ENCODE data around the gene BRSK2. TPM values are rescaled to one million over a fixed set of nuclear protein-coding genes. Genes with fewer than 3 reads are reported as not detected.
A peak's percentile ranks its signal among the peaks of the same experiment; 100 is the strongest.

The BRSK2 gene
- total RNA-seq, 1 donor from 2014 or later: 4.0 TPM

DNA sequence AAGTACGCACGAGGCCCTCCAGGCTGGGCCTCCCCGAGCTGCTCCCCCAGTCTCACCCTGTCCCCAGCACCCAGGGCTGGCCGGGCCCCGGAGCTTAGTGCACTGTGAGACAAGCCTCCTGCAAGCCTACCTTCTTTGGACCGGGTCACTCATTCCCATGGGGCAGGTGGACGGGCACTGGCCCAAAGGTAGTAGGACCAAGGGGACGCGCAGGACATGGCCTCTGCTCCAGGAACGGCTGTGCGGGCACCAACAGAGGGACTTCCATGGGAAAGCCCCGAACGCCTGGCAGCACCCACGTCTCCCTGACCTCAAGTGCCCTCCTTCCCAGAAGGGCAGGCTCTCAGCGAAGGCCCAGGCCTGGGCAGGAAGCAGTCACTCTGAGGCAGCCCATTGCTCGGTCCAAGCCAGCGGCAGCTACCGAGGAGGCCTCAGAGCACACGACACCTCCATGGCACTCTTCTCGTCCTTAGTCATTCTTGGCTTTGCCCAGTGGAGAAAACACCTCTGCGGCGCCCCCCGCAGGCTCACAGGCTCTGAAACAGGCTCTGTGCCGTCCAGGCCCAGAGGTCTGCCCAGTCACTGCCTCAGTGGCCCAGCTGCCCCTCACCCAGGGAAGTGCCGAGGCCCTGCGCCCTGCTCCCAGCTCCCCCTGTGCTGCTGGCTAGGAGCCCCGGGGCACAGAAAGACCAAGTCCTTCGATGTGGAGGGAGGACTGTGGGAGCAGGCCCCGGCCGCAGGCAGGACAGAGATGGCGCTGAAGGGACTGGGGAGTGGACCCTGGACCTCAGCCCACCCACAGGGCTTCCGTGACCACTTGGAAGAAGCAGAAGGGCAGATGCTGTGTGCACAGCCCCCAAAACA, 93.1 kb downstream of the BRSK2 start:
- Mint-ChIP-seq H3K4me1 (ENCODE audit: unreplicated experiment) (peaks cover 7% of the 10 kb centered on the region), H3K36me3 (ENCODE audit: low read depth, unreplicated experiment) (peaks cover 5% of the 10 kb centered on the region), H3K27ac (ENCODE audit: unreplicated experiment) (no peak overlapping the region), H3K27me3 (ENCODE audit: unreplicated experiment) (peaks cover 5% of the 10 kb centered on the region), H3K4me3 (ENCODE audit: unreplicated experiment) (no peak overlapping the region), H3K9me3 (ENCODE audit: unreplicated experiment) (no peaks in the 10 kb centered on the region)
- no peak for DNase-seq (ENCODE audit: low spot score)
- TF ChIP-seq, protein P1, sequence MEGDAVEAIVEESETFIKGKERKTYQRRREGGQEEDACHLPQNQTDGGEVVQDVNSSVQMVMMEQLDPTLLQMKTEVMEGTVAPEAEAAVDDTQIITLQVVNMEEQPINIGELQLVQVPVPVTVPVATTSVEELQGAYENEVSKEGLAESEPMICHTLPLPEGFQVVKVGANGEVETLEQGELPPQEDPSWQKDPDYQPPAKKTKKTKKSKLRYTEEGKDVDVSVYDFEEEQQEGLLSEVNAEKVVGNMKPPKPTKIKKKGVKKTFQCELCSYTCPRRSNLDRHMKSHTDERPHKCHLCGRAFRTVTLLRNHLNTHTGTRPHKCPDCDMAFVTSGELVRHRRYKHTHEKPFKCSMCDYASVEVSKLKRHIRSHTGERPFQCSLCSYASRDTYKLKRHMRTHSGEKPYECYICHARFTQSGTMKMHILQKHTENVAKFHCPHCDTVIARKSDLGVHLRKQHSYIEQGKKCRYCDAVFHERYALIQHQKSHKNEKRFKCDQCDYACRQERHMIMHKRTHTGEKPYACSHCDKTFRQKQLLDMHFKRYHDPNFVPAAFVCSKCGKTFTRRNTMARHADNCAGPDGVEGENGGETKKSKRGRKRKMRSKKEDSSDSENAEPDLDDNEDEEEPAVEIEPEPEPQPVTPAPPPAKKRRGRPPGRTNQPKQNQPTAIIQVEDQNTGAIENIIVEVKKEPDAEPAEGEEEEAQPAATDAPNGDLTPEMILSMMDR (IDR thresholded peaks at IDR 0.05; ENCODE audit: unreplicated experiment): no peak

DNA sequence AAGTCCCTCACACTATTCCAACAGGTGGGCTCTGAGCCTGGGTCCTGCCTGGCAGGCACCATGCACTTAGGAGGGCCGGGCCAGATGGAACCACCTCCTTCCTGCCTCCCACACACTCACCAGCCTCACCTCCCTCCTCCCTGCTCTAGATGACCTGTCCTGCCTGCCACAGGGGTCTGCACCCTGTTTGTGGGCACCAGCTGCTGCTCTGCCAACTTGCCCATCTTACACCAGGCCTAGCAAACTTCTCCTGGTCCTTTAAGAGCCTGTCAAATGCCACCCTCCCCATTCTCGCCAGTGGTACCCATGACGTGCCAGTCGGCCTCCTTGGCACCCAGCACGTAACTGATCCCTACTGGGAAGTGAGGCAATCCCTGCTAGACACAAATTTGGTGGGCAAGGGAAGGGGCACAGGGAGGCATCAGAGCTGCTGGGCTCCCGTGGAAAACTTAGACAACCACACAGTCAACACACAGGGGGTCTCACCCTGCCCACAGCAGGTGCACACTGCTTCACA, 93.8 kb downstream of the BRSK2 start:
- H3K27ac Mint-ChIP-seq (ENCODE audit: unreplicated experiment): no peak overlapping the region
- TF ChIP-seq, protein P1 (IDR thresholded peaks at IDR 0.05; ENCODE audit: unreplicated experiment): no peak
- H3K27me3 Mint-ChIP-seq (ENCODE audit: unreplicated experiment): peaks cover 5% of the 10 kb centered on the region
- H3K36me3 Mint-ChIP-seq (ENCODE audit: low read depth, unreplicated experiment): peaks cover 5% of the 10 kb centered on the region
- no peak for DNase-seq (ENCODE audit: low spot score)
- no peak overlapping the region for H3K4me3 Mint-ChIP-seq (ENCODE audit: unreplicated experiment)
- peaks cover 7% of the 10 kb centered on the region for H3K4me1 Mint-ChIP-seq (ENCODE audit: unreplicated experiment)
- no peaks in the 10 kb centered on the region for H3K9me3 Mint-ChIP-seq (ENCODE audit: unreplicated experiment)

DNA sequence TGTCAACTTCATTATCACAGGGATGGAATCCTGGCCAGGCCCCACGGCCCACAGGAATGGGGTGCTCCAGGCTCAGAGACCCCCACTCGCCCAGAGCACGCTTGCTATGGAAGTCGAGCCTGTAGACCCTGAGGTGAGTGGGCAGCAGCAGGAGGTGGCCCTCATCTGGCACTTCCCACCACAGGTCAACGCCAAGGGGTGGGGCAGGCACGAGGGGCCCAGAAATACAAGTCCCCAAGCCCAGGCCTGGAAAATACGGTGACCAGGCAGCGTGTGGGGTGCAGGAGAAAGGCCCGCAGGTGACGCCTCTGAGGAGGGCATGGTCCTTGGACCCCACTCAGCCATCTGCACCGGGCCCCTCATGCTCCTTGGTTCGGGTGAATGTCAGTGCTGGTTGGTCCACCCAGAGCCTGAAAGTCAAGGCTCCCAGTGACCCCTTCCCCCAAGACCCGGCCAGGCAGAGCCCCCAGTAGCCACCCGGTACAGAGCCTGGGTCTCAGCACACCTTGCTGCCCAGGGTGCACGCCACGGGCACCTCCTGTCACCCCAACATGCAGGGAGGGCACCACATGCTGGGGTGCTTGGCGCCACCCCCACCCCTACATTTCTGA, 94.4 kb downstream of the BRSK2 start:
- H3K27me3 Mint-ChIP-seq (ENCODE audit: unreplicated experiment): peaks cover 5% of the 10 kb centered on the region

DNA sequence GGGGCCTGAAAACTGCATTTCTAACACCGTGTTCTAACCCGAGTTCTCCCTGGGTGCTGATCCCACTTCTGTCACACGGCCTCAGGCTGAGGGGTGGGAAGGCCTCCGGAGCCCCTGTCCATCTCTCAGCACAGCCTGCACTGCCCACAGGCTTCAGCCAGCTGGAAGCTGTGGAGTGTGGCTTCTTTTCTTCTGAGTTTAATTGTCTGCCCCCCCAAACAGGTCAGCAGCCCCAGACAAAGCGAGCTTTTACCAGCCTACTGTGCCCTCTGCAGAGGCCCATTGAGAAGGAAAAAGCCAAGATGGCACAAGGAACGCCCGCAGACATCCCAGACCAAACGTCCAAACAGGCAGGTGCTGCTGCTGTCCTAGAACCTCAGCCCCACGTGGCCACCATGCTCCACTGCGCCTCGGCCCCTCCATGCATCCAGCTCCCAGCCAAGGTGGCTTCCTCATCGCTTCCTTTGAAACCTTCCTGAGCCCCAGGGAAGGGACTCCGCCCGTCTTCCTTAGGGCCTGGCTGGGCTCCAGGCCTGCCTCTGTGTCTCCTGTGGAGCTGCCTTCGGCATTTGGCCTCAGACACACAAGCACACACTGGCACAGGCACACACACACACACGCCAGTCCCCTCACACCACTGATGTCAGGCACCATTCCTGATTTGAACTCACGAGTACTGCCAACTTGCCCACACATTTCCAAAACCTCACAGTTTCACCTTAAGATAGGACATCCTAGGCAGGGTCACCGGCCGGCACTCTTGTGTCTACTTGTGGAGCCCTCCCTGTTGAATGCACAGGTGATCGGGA, 95.2 kb downstream of the BRSK2 start:
- Mint-ChIP-seq H3K4me3 (ENCODE audit: unreplicated experiment) (peak overlapping the region; percentile 3), H3K36me3 (ENCODE audit: low read depth, unreplicated experiment) (peaks cover 3% of the 10 kb centered on the region), H3K27me3 (ENCODE audit: unreplicated experiment) (peaks cover 8% of the 10 kb centered on the region), H3K9me3 (ENCODE audit: unreplicated experiment) (no peaks in the 10 kb centered on the region), H3K4me1 (ENCODE audit: unreplicated experiment) (peaks cover 9% of the 10 kb centered on the region), H3K27ac (ENCODE audit: unreplicated experiment) (no peak overlapping the region)
- TF ChIP-seq, protein P1 (IDR thresholded peaks at IDR 0.05; ENCODE audit: unreplicated experiment): no peak
- DNase-seq (ENCODE audit: low spot score): no peak

More for the DNA sequence above, 94.4 kb downstream of the BRSK2 start:
- Mint-ChIP-seq H3K27ac (ENCODE audit: unreplicated experiment) (no peak overlapping the region), H3K36me3 (ENCODE audit: low read depth, unreplicated experiment) (no peaks in the 10 kb centered on the region), H3K4me3 (ENCODE audit: unreplicated experiment) (no peak overlapping the region), H3K9me3 (ENCODE audit: unreplicated experiment) (no peaks in the 10 kb centered on the region), H3K4me1 (ENCODE audit: unreplicated experiment) (peaks cover 7% of the 10 kb centered on the region)
- DNase-seq (ENCODE audit: low spot score): no peak
- TF ChIP-seq, protein P1 (IDR thresholded peaks at IDR 0.05; ENCODE audit: unreplicated experiment): no peak
